Stimulated activated CD4-positive, alpha-beta T cell treated with anti-CD3 and anti-CD28 coated beads, TNF-alpha, amount 100 ng/mL, for 4 hours (primary cell): ENCODE results near the gene PPP2R3B.
"Not testable (repeated sequence)": the region's sequence is repeated elsewhere in the genome, so short reads cannot be mapped to it uniquely, and the experiment has no call there.

Source experiments
- DNase-seq, 3 experiments: peaks; one replicate each; pipeline ENCODE4 v3.0.0-alpha.2; 2020; ENCODE audit warnings: low read depth in 3 of 3

Gene PPP2R3B

GRCh38 chrX:338836-339400 lies 47.8 kb downstream of the PPP2R3B start:
- DNase-seq = no peak

DNA sequence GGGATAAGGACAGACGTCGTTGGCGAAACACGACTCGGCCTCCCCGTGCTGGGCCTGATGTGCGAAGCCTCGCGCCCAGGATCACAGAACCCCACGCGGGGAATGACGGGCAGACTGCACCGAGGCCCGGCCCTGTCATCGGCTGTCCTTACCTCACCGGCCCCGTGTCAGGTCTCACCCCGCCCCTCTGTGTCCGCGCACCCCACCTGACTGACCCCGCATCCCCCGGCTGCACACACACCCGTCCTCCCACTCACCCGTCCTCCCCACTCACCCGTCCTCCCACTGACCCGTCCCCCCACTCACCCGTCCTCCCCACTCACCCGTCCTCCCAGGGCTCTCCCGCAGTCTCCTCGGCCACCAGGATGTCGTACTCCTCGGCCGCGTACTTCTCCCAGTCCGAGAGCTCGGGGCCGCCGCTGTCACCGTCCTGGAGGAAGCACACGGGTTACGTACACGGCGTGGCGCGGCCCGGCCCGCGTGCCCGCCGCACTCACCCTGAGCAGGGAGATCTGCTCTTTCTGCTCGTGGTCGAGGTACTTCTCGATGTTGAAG lies 48.3 kb downstream of the PPP2R3B start:
- DNase-seq = no peak

- no peak for DNase-seq
Measured at GRCh38 chrX:337331-337831, 49.3 kb downstream of the PPP2R3B start.

DNA sequence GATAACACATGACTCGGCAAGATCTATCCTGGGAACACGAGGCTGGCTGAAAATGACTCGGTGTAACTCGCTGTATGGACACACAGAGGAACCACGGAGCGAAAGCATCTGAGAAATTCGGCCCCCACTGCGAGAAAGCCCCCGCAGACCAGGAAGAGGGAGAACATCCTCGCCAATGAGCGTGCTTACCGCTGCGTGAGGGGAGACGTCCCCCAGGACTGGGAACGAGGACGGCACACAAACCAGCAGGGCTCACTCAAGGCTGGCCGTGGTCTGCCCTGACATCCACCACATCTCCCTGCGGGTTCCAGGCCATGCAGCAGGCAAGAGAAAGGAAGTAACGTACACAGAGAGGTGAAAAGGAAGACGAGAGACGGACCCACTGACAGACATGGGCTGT lies 50.5 kb downstream of the PPP2R3B start:
- no peak for DNase-seq

GRCh38 chrX:335758-336155 lies 51.0 kb downstream of the PPP2R3B start:
- no peak for DNase-seq

GRCh38 chrX:334971-335757 lies 51.5 kb downstream of the PPP2R3B start:
- DNase-seq = no peak

GRCh38 chrX:334331-334891 lies 52.3 kb downstream of the PPP2R3B start:
- DNase-seq = no peak

DNA sequence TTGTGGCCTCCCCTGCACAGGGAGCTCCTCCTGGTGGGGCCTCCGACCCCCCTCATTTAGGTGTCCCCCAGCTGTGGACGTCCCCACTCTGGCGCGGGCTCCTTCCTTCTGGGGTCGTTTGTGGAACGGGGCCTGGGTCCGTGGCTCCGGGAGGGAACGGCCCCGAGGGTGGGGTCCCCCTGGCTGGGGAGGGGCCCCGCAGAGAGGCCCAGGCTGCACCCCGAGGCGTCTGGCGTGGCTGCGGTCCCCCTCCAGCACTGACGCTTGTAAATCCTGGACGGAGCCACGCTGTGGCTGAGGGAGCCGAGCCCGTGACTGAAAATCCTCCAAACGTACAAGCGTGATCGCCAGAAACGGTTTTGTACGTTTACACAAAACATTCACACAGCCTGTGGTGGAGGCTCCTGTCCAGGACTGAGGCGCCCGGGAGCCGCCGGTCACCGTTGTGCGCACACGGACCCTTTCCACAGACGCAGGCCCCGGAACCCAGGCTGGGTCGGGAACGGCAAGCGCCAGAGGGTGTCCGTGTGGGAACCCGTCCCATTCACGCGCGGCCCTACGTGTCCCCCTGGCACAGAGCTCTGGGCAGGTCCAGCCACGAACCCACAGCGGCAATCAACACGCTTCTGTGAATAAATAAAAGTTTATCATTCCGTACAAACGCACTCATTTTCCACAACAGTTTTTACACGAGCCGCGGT lies 52.9 kb downstream of the PPP2R3B start:
- no peak for DNase-seq

- no peak for DNase-seq
Measured at GRCh38 chrX:332916-333610, 53.6 kb downstream of the PPP2R3B start.

DNA sequence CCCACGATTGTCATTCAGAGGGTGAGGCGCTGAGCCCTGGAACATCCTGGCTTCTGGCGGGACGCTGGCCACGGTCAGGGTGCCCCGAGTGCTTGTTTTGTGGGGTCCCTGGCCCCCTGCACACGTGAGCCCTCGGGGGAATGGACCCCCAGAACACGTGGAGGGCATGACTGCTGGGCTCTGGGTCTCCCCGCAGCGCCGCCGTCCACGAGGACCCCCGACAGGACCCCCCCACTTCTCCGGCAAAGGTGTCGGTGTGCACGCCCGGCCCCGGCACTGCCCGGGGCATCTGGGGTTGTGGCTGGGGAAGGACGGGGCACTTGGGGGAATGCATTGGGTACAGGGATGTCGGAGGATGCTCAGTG lies 54.2 kb downstream of the PPP2R3B start:
- DNase-seq = no peak

DNA sequence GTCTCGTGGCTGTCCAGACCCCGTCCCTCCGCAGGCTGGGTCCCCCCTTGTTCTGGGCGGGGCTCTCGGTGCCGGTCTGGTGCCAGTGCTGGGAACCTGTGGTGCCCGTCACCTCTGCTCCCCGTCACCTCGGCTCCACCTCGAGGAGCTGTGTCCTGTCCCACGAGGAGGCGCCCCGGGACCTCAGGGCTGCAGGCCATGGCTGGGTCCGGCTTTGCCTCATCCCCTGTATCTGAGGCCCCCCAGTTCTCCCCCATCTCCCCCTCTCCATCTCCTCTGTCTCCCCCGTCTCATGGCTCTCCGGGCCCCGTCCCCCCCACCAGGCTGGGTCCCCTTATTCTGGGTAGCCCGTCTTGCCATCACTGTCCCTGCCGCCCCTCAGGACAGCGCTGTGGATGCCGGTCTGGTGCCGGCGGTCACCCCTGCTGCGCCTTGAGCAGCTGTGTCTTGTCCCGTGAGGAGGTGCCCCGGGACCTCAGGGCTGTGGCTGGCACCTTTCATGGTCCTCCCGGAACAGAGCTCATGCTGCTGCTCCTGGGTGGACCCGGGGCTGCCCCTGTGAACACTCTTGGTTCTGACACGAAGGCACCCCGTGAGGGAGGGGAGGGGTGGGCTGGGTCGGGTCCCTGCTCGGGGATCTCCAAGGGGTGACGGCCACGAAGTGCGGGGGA lies 54.7 kb downstream of the PPP2R3B start:
- no peak for DNase-seq

GRCh38 chrX:331151-331824 lies 55.4 kb downstream of the PPP2R3B start:
- DNase-seq = no peak

DNA sequence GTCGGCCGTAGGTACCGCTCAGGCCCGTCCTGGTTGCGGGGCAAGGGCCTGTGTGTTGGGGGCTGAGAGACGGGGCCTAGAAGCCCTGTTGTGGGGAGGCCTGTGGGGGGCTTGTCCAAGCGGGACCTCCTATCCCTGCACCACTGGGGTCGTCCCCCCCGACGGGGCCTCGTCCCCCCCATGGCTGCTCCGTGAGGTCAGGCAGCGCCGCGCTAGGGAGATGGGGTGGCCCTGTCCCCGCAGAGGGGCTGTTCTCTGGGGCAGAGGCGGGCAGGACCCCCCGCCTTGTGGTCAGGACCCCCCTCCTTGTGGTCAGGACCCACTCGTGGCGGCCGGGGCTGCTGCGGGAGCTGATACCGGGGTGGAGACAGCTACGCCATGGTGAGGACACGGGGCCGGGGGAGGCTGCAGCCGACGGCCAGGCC lies 56.0 kb downstream of the PPP2R3B start:
- DNase-seq = no peak

DNA sequence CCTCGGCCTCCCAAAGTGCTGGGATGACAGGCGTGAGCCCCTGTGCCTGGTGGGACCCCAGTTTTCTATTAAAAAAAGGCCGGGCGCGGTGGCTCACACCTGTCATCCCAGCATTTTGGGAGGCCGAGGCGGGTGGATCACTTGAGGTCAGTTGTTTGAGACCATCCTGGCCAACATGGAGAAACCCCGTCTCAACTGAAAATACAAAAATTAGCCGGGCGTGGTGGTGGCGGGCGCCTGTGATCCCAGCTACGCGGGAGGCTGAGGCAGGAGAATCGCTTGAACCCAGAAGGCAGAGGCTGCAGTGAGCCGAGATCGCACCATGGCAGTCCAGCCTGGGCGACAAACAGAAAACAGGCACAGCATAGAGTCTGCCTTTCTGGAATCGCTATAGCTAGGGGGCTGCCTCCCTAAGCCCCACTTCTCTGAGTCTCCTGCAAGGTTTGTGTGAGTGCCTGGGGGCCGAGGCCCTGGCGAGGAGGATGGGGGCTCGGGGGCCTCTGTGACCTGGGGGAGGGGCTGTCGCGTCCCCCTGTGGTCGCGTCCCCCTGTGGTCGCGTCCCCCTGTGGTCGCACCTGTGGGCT lies 56.5 kb downstream of the PPP2R3B start:
- not testable (repeated sequence) for DNase-seq

DNA sequence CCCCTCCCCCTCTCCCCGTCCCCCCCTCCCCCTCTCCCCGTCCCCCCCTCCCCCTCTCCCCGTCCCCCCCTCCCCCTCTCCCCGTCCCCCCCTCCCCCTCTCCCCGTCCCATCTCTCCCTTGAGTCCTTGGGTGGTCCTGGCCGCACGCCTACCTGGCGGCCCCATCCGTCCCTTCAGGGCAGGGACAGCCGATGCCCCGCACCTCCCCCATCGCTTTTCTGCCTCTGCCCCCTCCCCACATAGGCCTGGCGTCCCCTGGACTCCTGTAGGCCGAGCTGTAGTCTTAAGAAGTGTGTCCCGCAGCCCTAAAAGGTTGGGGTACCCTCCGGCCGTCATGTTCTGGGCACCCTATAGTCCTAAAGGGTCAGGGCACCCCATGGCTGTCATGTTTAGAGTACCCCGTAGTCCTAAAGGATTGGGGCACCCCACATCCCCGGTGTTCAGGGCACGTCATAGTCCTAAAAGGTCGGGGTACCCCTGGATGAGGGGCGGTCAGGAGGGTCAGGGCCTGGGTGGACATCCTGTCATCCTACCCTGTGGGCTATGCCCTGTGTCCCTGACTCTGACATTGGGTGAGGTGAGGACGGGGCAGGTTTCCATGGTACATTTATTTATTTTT lies 57.3 kb downstream of the PPP2R3B start:
- DNase-seq = no peak

DNA sequence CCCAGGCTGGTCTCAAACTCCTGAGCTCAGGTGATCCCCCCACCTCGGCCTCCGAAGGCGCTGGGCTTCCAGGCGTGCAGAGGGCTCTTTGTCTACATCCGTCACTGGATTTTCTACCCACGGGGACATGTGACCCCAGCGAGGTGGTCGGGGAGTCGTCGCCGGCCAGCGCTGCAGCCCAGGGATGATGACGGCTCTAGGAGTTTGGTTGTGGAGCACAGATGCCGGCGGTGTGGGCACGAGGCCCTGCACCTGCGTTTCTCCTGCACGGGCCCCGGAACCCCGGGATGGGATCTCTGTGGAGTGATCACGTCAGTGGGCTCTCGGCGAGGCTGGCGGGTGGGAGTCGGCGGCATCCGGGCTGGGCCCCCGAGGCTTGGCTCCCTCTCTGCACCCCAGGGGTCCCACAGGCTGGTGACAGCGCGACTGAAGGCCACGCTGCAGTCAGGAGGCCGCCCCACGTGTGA lies 59.0 kb downstream of the PPP2R3B start:
- DNase-seq = no peak

DNA sequence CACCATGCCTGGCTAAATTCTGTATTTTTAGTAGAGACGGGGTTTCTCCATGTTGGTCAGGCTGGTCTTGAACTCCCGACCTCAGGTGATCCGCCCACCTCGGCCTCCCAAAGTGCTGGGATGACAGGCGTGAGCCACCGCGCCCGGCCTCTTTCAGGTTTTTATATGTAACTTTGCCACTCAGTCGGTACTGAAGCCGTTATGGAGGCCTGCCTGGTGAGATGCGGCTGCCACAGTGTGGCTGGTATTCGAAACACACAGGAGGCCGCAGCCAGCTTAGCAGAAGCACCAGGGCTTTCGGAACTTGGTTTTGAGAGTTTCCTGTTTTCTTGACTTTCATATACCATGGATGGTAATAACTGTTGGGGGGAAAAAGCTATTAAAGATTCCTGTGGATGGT lies 62.0 kb downstream of the PPP2R3B start:
- not testable (repeated sequence) for DNase-seq

DNA sequence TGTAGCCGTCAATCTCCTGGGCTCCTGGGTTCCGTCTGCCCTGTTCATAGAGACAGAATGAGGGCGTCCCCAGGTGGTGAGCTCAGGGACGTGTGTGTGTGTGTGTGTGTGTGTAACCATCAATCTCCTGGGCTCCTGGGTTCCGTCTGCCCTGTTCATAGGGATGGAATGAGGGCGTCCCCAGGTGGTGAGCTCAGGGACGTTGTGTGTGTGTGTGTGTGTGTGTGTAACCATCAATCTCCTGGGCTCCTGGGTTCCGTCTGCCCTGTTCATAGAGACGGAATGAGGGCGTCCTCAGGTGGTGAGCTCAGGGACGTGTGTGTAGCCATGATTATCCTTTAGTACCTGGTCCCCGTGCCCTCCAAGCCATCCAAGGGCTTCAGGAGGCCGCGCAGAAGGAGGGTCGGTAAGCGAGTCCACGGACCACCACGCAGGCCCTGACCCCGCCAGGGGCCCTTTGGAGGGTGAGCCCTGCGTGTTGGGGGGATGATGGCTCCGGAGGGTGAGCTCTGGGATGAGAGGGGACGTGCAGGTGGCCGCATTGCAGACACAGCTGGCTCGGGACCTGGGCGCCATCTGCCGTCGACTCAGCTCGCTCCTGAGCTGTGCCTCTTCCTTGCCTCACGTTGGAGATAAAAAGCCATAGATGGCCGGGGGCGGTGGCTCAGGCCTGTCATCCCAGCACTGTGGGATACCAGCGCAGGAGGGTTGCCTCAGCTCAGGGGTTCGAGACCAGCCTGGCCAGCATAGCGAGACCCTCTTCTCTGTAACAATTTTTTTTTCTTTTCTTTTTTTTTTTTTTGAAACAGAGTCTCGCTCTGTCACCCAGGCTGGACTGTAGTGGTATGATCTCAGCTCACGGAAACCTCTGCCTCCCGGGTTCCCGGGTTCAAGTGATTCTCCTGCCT lies 62.7 kb downstream of the PPP2R3B start:
- no peak for DNase-seq
